BJ (cell line): ENCODE data around the gene CCDC9B. TPM values are rescaled to one million over a fixed set of nuclear protein-coding genes. Genes with fewer than 3 reads are reported as not detected.

Experiments used
- CTCF ChIA-PET: fragments of 350-600 bp; formaldehyde crosslinking; extraction: SDS; loops from one replicate; lab custom pipeline; 2021; ENCODE audit warnings: antibody characterized with exemption, inconsistent platforms; lab: Yijun Ruan, JAX
- POLR2A ChIA-PET: fragments of 300-600 bp; sonication (Branson Sonifier 250); formaldehyde crosslinking; extraction: SDS; loops from one replicate; lab custom pipeline; 2021; ENCODE audit warnings: antibody characterized with exemption; lab: Charles Lee
- DNase-seq: peaks from one replicate; pipeline ENCODE4 v3.0.0-alpha.2; 2011; ENCODE audit warnings: low read depth
- H3K27me3 ChIP-seq: 2 replicates; pipeline ENCODE4 v1.6.0; 2011; ENCODE audit warnings: low read length; ENCODE audit not compliant: control insufficient read depth, insufficient read depth
- H3K36me3 ChIP-seq: 2 replicates; pipeline ENCODE4 v1.5.1; 2011; ENCODE audit warnings: low read length; ENCODE audit not compliant: control insufficient read depth, insufficient read depth
- H3K4me3 ChIP-seq: 2 replicates; pipeline ENCODE4 v1.5.1; 2011; ENCODE audit warnings: low read depth, mild to moderate bottlenecking, control low read depth, low read length
- polyA plus RNA-seq: library from polyadenylated mRNA; depleted of rRNA; stranded (reverse); fragments of >200 nt; gene quantifications from 2 replicates; pipeline ENCODE4 v1.2.3, GENCODE V29; 2011
- TF ChIP-seq, protein P1 (sequence below): IDR thresholded peaks from 2 replicates; pipeline ENCODE4 v1.5.1; 2011; ENCODE audit warnings: low read depth, mild to moderate bottlenecking, control low read depth, inconsistent platforms, low read length, moderate library complexity; ENCODE audit not compliant: insufficient read depth

CCDC9B gene
- polyA plus RNA-seq, 1 experiment = 5.0 TPM

DNA sequence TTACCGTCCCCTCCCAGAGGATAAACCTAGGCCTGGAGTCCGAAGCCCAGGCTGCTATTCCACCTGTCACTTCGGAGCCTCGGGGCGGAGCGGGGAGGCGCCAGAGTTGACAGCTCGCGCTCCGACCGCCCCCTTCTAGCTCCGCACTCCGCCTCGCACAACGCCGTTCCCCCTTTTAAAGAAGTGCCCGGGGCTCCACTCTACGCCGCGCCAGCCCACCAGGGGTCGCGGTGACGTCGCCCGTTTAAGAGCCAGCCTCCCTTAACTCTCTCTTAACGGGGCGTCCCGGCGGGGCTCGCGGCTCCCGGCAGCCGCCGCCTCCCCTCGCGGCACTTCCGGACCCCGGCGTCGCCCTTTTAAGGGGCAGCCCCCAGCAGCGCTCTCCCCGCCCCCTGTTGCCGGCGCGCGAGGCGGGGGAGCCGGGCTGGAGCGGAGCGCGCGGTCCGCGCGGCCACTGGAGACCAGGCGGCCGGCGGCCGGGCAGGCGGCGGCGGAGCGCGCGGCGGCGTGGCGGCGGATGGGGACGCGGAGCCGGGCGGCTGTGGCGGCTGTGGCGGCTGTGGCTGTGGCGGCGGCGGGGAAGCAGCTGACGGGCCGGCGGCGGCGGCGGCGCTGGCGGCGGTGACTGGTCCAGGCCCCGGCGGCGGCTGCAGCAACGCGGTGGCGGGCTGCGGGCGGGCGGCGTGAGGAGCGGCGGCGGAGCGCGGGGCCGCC, 17.3 kb downstream of the CCDC9B start, which contains the start of gene INAFM2:
Gene INAFM2 (plus strand): TSS at position 454 of the 714 bp plus-strand sequence. CDS start 364 bp downstream, outside the sequence.
- H3K36me3 ChIP-seq = no peaks in the 10 kb centered on the region; the same call in 1 of the 2 replicates
- peak; percentile 62 for DNase-seq
- POLR2A ChIA-PET = interaction anchor here (1.0 to 1.4 kb wide), 2 partner anchors 14 to 17 kb away, joined by 3 read pairs; partner anchors contain the start of gene CCDC9B
- H3K27me3 ChIP-seq = no peaks in the 10 kb centered on the region; the same call in 1 of the 2 replicates
- peak within 1 kb of the TSS; percentile 72 for H3K4me3 ChIP-seq
- TF ChIP-seq, protein P1, sequence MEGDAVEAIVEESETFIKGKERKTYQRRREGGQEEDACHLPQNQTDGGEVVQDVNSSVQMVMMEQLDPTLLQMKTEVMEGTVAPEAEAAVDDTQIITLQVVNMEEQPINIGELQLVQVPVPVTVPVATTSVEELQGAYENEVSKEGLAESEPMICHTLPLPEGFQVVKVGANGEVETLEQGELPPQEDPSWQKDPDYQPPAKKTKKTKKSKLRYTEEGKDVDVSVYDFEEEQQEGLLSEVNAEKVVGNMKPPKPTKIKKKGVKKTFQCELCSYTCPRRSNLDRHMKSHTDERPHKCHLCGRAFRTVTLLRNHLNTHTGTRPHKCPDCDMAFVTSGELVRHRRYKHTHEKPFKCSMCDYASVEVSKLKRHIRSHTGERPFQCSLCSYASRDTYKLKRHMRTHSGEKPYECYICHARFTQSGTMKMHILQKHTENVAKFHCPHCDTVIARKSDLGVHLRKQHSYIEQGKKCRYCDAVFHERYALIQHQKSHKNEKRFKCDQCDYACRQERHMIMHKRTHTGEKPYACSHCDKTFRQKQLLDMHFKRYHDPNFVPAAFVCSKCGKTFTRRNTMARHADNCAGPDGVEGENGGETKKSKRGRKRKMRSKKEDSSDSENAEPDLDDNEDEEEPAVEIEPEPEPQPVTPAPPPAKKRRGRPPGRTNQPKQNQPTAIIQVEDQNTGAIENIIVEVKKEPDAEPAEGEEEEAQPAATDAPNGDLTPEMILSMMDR = peak; percentile 64
- CTCF ChIA-PET = interaction anchor here (0.7 to 8.1 kb wide), 13 partner anchors 8 to 185 kb away, joined by 3 to 124 read pairs (median 5); partner anchors contain the start of genes BAHD1, CCDC9B and IVD

DNA sequence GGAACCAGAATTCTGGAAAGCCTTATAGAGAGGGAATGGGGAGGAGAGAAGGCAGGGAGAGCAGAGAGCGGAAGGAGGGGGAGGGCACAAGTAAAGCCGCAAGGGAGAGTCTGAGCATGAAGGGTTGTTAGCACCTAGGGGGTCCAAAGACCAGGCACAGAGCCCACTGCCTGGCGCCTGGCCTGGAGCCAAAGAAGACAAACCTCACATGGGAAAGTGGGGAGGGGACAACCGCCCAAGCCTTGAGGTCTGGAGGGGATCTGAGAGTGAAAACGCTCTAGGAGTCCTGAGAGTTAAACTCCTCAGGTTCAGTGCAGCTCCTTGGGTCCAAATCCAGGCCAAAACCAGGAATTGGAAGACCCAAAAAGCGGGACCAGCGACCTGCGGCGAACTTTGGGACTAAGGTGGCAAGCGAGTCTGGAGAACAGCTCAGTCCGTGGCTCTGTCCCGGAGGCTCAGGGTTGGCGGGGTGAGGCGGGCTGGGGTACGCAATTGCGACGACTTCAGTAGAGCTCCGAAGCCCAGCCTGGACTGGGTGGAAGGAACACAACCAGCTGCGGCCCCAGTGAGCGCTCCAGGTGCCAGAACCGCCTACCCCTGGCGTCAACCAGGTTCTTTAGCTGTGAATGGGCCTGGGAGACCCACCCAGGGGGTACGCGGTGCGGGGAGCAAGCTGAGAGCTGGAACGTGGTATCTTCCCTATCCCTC, 18.1 kb downstream of the CCDC9B start:
- no peak for DNase-seq
- POLR2A ChIA-PET = interaction anchor here (1.0 to 1.4 kb wide), 2 partner anchors 15 to 18 kb away, joined by 3 read pairs; partner anchors contain the start of gene CCDC9B
- TF ChIP-seq, protein P1 = no peak
- no peaks in the 10 kb centered on the region; the same call in 1 of the 2 replicates for H3K36me3 ChIP-seq
- H3K27me3 ChIP-seq = no peaks in the 10 kb centered on the region; the same call in 1 of the 2 replicates
- H3K4me3 ChIP-seq = peak overlapping the region; percentile 72; the same call in 1 of the 2 replicates
- CTCF ChIA-PET = interaction anchor here (0.7 to 8.1 kb wide), 15 partner anchors 8 to 186 kb away, joined by 3 to 124 read pairs (median 5); partner anchors contain the start of genes BAHD1, CCDC9B and IVD

DNA sequence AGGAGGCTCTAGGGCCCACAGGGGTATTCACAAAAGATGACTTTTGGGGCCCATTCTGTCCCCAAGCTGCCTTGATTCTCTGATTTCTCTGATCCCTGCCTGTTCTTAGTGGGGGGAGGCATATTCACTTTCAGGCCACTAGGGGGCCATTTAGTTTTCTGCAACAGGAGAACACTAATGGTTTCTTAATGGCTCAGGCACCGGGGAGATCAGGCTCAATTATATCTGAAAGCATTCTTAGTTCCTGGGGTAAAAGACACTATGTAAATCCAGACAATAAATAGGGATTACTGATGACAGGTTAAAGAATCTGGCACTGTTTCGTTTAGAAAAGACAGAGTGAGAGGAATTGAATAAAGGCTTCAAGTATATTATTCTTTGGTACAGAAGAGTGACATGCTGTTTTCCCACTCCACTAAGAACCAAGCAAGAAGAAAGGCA, 19.8 kb downstream of the CCDC9B start:
- CTCF ChIA-PET = interaction anchor here (0.6 to 8.1 kb wide), 17 partner anchors 10 to 110 kb away, joined by 3 to 124 read pairs (median 4); partner anchors contain the start of gene CCDC9B
- POLR2A ChIA-PET = no interaction called here

DNA sequence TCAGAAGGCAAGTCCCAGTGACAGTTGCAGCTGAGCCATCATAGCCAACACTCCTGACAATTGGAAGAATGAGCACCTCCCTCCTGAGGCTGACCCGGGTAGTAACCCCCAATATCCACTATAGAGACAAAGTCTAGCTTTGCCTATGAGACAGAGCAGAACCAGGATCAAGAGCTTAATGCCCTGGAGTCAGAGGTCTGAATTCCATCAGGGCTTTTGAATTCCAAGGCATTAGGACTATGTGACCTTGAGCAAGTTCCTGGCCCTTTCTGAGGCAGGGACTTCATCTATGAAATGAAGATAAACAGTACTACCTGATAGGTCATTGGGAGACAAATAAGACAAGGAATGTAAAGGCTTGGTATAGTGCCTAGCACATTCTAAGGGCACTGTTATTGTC, 20.3 kb downstream of the CCDC9B start:
- TF ChIP-seq, protein P1 = no peak
- no peaks in the 10 kb centered on the region for H3K36me3 ChIP-seq
- no peak overlapping the region for H3K4me3 ChIP-seq
- DNase-seq = no peak
- ChIA-PET CTCF (interaction anchor here (0.7 to 8.1 kb wide), 17 partner anchors 8 to 111 kb away, joined by 3 to 124 read pairs (median 4); partner anchors contain the start of gene CCDC9B), POLR2A (no interaction called here)
- H3K27me3 ChIP-seq = no peaks in the 10 kb centered on the region; the same call in 1 of the 2 replicates

More for the DNA sequence above, 19.8 kb downstream of the CCDC9B start:
- no peak for DNase-seq
- Histone ChIP-seq H3K36me3 (no peaks in the 10 kb centered on the region), H3K27me3 (no peaks in the 10 kb centered on the region; the same call in 1 of the 2 replicates), H3K4me3 (no peak overlapping the region)
- TF ChIP-seq, protein P1 = peak; percentile 91
